Uterine smooth muscle cell (primary cell): Measurements from ENCODE around the gene TOMM6. TPM values are rescaled to one million over a fixed set of nuclear protein-coding genes. Genes with fewer than 3 reads are reported as not detected.

ENCODE experiments used
- total RNA-seq: library from RNA; depleted of rRNA; stranded (reverse); fragments of >200 nt; gene quantifications from 2 replicates; pipeline ENCODE4 v1.2.3, GENCODE V29; 2014

TOMM6 gene
- total RNA-seq: 77.7 and 107 TPM in 2 replicates

GRCh38 chr6:41787219-41787917 lies at the start of gene TOMM6:
TSS of gene TOMM6 (plus strand) at chr6:41787694. CDS start at chr6:41787698, 4 bp downstream.

GRCh38 chr6:41747256-41748101 lies 40.0 kb upstream of the TOMM6 start, which contains the start of gene PGC:
TSS of gene PGC (minus strand) at chr6:41747397. CDS start at chr6:41747334, 63 bp downstream.

GRCh38 chr6:41779788-41780550 lies 7.5 kb upstream of the TOMM6 start, which contains the start of gene FRS3:
TSS of gene FRS3 (minus strand) at chr6:41779900. CDS start at chr6:41776987, 2,913 bp downstream.

GRCh38 chr6:41780551-41781365 lies 6.7 kb upstream of the TOMM6 start, which contains the start of gene PRICKLE4:
TSS of gene PRICKLE4 (plus strand) at chr6:41780782. CDS start at chr6:41783474, 2,692 bp downstream.

Other genes with a start within 250 kb of the TOMM6 start
- 2.8 and 4.0 TPM in 2 replicates for gene FOXP4, start 241.3 kb upstream of the TOMM6 start, total RNA-seq
- 0.11 and 1.2 TPM in 2 replicates for gene MDFI, start 149.2 kb upstream of the TOMM6 start, total RNA-seq
- gene TFEB, start 52.1 kb upstream of the TOMM6 start, total RNA-seq: 3.0 and 5.6 TPM in 2 replicates
- gene PGC, start 40.3 kb upstream of the TOMM6 start, total RNA-seq: not detected in 2 replicates
- gene FRS3, start 7.8 kb upstream of the TOMM6 start, total RNA-seq: 1.5 TPM in 2 replicates
- gene PRICKLE4, start 6.9 kb upstream of the TOMM6 start, total RNA-seq: 0.66 TPM in 1 of 2 replicates, not detected in the other
- 2.9 and 4.5 TPM in 2 replicates for gene USP49, start 107.7 kb downstream of the TOMM6 start, total RNA-seq
- 32.9 and 37.6 TPM in 2 replicates for gene MED20, start 133.4 kb downstream of the TOMM6 start, total RNA-seq
- gene BYSL, start 133.8 kb downstream of the TOMM6 start, total RNA-seq: 16.6 and 23.7 TPM in 2 replicates
- gene CCND3, start 154.1 kb downstream of the TOMM6 start, total RNA-seq: 13.2 and 26.9 TPM in 2 replicates